OCI-LY3 (cell line): ENCODE results near the gene CHST15.

ENCODE experiments used
- H2AFZ ChIP-seq: fragments of 200-600, 300-600 bp; shearing (Covaris generic); 2 replicates; pipeline ENCODE4 v1.6.0; 2014; ENCODE audit warnings: antibody characterized with exemption, low read depth, low read length
- H3K27ac ChIP-seq: fragments of 200-600, 300-600 bp; sonication (generic); 2 replicates; pipeline ENCODE4 v1.5.1; 2014; ENCODE audit warnings: mild to moderate bottlenecking, low read length, moderate library complexity, mixed read lengths
- H3K27me3 ChIP-seq: fragments of 200-600, 300-600 bp; sonication (generic); 2 replicates; pipeline ENCODE4 v1.6.1; 2014; ENCODE audit warnings: low read depth, low read length, mixed read lengths
- H3K36me3 ChIP-seq: fragments of 200-600, 300-600 bp; sonication (generic); replicated peaks from 2 replicates; pipeline ENCODE3; 2014; ENCODE audit warnings: low read depth, low read length, mixed read lengths
- H3K4me1 ChIP-seq: fragments of 300-600, 200-600 bp; sonication (generic); 2 replicates; pipeline ENCODE4 v1.6.1; 2014; ENCODE audit warnings: low read length, mixed read lengths
- H3K4me2 ChIP-seq: fragments of 200-600, 300-600 bp; sonication (generic); 2 replicates; pipeline ENCODE4 v1.6.1; 2014; ENCODE audit warnings: low read length, mixed read lengths
- H3K4me3 ChIP-seq: fragments of 300-600, 200-600 bp; sonication (generic); 2 replicates; pipeline ENCODE4 v1.5.1; 2014; ENCODE audit warnings: antibody characterized with exemption, mild to moderate bottlenecking, low read length, moderate library complexity
- H3K79me2 ChIP-seq: fragments of 300-600, 200-600 bp; shearing (Covaris generic); 2 replicates; pipeline ENCODE4 v1.6.1; 2014; ENCODE audit warnings: mild to moderate bottlenecking, low read length, mixed read lengths
- H3K9ac ChIP-seq: fragments of 300-600, 200-600 bp; shearing (Covaris generic); 2 replicates; pipeline ENCODE4 v1.6.0; 2014; ENCODE audit warnings: mild to moderate bottlenecking, low read length, moderate library complexity
- H3K9me3 ChIP-seq: fragments of 200-600, 300-600 bp; shearing (Covaris generic); 2 replicates; pipeline ENCODE4 v1.6.1; 2014; ENCODE audit warnings: low read length, mixed read lengths; ENCODE audit not compliant: insufficient read depth
- H4K20me1 ChIP-seq: fragments of 200-600, 300-600 bp; sonication (generic); 2 replicates; pipeline ENCODE4 v1.6.1; 2016; ENCODE audit warnings: low read length, mixed read lengths; ENCODE audit not compliant: insufficient read depth
- EZH2phosphoT487 ChIP-seq: fragments of 200-600 bp; shearing (Covaris generic); IDR thresholded peaks from 2 replicates; pipeline ENCODE4 v1.6.1; 2018; ENCODE audit warnings: antibody characterized with exemption, mixed run types, low read depth
- TF ChIP-seq, protein P1 (sequence below): fragments of 200-600, 300-600 bp; sonication (generic); IDR thresholded peaks from 2 replicates; pipeline ENCODE4 v1.5.1; 2014; ENCODE audit warnings: antibody characterized with exemption, low read length, low read depth

The CHST15 gene

DNA sequence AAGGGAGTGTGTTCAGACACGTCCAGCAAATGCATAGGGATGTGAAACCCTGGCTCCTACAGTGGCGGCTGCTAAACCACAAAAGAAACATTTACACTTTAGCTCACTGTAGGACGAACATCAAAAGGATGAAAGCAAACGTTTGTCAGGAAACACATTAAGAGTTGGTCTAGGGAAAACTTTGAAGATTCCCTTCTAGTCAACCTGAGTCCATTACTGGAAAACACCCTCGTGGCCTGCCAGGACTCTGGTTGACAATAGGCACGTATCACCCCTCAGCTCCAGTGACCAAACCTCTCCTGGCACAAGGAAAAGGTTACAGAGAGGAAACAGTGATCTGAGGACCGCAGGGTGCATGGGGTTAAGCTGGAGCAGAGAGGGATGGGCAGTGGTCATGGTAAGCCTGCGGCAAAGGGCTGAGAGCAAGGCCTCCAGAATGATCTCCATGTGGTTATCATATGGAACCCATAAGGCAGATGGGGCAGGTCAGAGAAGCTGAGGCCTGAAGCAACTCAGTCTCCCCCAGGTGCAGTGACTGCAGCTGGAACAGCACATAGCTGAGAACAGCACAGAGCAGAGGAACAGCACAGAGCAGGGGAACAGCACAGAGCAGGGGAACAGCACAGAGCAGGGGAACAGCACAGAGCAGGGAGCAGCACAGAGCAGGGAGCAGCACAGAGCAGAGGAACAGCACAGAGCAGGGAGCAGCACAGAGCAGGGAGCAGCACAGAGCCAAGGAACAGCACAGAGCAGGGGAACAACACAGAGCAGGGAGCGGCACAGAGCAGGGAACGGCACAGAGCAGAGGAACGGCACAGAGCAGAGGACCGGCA lies 49.9 kb downstream of the CHST15 start:
- peaks cover 53% of the 10 kb centered on the region for H3K4me1 ChIP-seq
- TF ChIP-seq, protein P1, sequence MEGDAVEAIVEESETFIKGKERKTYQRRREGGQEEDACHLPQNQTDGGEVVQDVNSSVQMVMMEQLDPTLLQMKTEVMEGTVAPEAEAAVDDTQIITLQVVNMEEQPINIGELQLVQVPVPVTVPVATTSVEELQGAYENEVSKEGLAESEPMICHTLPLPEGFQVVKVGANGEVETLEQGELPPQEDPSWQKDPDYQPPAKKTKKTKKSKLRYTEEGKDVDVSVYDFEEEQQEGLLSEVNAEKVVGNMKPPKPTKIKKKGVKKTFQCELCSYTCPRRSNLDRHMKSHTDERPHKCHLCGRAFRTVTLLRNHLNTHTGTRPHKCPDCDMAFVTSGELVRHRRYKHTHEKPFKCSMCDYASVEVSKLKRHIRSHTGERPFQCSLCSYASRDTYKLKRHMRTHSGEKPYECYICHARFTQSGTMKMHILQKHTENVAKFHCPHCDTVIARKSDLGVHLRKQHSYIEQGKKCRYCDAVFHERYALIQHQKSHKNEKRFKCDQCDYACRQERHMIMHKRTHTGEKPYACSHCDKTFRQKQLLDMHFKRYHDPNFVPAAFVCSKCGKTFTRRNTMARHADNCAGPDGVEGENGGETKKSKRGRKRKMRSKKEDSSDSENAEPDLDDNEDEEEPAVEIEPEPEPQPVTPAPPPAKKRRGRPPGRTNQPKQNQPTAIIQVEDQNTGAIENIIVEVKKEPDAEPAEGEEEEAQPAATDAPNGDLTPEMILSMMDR: no peak
- TF ChIP-seq EZH2phosphoT487: no peak
- H3K4me2 ChIP-seq: peak overlapping the region; percentile 86
- peaks cover 26% of the 10 kb centered on the region for H3K27me3 ChIP-seq
- H3K9ac ChIP-seq: peak overlapping the region; percentile 1; the same call in 1 of the 2 replicates
- H2AFZ ChIP-seq: no peak overlapping the region
- no peaks in the 10 kb centered on the region for H3K79me2 ChIP-seq
- no peaks in the 10 kb centered on the region for H4K20me1 ChIP-seq
- peak overlapping the region; percentile 64 for H3K27ac ChIP-seq
- no peaks in the 10 kb centered on the region for H3K36me3 ChIP-seq
- H3K4me3 ChIP-seq: peak overlapping the region; percentile 57
- no peaks in the 10 kb centered on the region for H3K9me3 ChIP-seq

DNA sequence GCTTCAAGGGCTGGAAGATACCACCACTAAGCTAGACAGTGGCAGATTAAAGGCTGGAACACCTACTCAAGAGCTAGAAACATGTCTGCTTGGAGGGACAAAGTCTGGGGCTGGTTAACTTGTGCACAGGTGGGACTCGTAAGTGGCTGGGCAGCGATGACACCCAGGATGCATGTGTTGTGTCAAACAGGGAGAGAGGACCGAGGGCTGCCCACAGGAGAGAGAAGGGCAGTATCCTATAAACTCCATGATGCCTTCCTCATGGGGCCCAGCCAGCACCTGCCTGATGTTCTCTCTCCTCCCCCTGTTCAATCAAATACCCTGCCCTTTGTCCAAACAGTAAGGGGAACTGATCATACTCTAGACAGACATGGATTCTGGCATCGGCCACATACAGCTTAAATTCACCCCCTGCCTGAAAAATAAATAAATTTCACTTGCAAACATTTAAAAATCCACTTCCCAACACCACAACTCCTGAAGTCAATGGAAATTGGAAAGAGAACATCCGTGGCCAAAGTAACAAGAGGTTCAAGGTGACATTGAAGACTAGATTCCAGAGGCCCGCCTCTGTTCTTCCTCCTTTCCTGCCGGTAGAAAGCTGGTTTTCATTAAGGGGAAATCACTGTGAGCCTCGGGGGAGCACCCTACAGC lies 50.6 kb downstream of the CHST15 start:
- Histone ChIP-seq H3K27me3 (peaks cover 26% of the 10 kb centered on the region), H3K4me2 (peak overlapping the region; percentile 86), H3K27ac (peak overlapping the region; percentile 64), H3K36me3 (no peaks in the 10 kb centered on the region), H3K4me1 (peaks cover 53% of the 10 kb centered on the region), H3K9ac (no peak overlapping the region), H3K9me3 (no peaks in the 10 kb centered on the region), H3K4me3 (peak overlapping the region; percentile 57), H4K20me1 (no peaks in the 10 kb centered on the region), H2AFZ (no peak overlapping the region), H3K79me2 (no peaks in the 10 kb centered on the region)
- TF ChIP-seq, protein P1: no peak
- no peak for TF ChIP-seq EZH2phosphoT487

DNA sequence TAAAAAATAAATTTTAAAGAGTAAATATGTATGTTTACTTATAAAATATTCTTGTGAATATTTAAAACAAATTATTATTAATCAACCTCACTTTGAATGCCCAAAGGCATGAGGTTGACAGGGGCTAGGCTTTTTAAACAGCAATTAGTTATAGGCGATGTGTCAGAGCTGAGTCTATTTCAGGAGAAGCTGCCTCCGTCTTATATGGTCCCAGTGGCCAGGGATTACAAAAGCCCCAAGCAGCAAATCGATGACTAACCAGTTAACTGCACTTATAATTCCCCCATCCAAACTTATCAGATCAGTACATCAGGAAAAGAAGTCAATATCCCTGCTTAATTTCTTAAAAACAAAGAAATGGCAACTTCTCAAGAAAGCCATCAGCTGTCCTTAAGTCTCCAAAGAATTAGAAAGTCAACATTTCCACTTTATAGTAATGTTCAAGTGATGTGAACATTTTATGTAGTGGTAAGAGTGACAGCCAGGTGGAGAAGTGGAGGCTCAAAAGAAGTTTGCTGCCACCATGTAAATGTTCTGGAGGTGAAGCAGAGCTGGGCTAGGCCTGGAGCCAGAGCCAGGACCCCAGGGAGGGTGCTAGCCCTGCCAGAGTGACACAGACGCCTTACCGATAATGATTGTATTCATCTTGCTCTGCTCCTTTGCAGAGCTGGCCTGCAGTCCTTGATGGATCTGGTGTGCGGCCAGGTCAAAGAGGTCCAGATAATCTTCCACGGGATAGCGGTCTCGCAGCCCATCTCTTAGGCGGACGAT lies 51.5 kb downstream of the CHST15 start:
- no peak overlapping the region for H3K9ac ChIP-seq
- no peak overlapping the region for H3K27ac ChIP-seq
- H3K4me2 ChIP-seq: no peak overlapping the region; the same call in 1 of the 2 replicates
- peaks cover 53% of the 10 kb centered on the region for H3K4me1 ChIP-seq
- no peak overlapping the region for H2AFZ ChIP-seq
- H3K79me2 ChIP-seq: no peaks in the 10 kb centered on the region
- no peaks in the 10 kb centered on the region for H3K9me3 ChIP-seq
- no peak overlapping the region for H3K4me3 ChIP-seq
- no peaks in the 10 kb centered on the region for H4K20me1 ChIP-seq
- no peaks in the 10 kb centered on the region for H3K36me3 ChIP-seq
- TF ChIP-seq, protein P1: no peak
- TF ChIP-seq EZH2phosphoT487: no peak
- H3K27me3 ChIP-seq: peaks cover 25% of the 10 kb centered on the region
